ENCODE measurements around the gene DNAH2. TPM values are rescaled to one million over a fixed set of nuclear protein-coding genes. Genes with fewer than 3 reads are reported as not detected.
A peak's percentile ranks its signal among the peaks of the same experiment; 100 is the strongest.

Gene DNAH2
- total RNA-seq, 1 experiment from 2014 or later = 0.15 TPM

GRCh38 chr17:7714721-7715594, 2.6 kb upstream of the DNAH2 start:
- no peak overlapping the region for H4K5ac ChIP-seq (ENCODE audit: insufficient read length, low read depth, low read length)
- H3K18ac ChIP-seq (ENCODE audit: insufficient read length, low read depth, low read length) = no peak overlapping the region
- no peak overlapping the region for H2BK5ac ChIP-seq (ENCODE audit: insufficient read length, low read length)
- H3K27me3 Mint-ChIP-seq (ENCODE audit: low read depth) = peaks cover 62% of the 10 kb centered on the region
- no peak overlapping the region for H4K8ac ChIP-seq (replicated peaks; ENCODE audit: insufficient read length, low read depth, low read length)
- H2BK12ac ChIP-seq (ENCODE audit: insufficient read length, low read depth, low read length) = no peak overlapping the region
- H3T11ph ChIP-seq (ENCODE audit: low read length) = no peak overlapping the region
- no peak for TF ChIP-seq CTCF (conservative IDR thresholded peaks at IDR 0.05)
- H3K9me3 ChIP-seq (ENCODE audit: control insufficient read depth, low read depth, low read length) = no peaks in the 10 kb centered on the region
- no peak overlapping the region for H2BK20ac ChIP-seq (ENCODE audit: low read depth, low read length, poor library complexity, severe bottlenecking)
- peaks cover 42 to 63% of the 10 kb centered on the region in 2 experiments for H3K4me1 Mint-ChIP-seq
- peaks cover 0 to 7% (median 0%) of the 10 kb centered on the region in 3 experiments; a peak in 3 of 7 replicates for H3K36me3 Mint-ChIP-seq (ENCODE audit: insufficient read depth in 1 of 3, low read depth in 3 of 3)
- no peaks in the 10 kb centered on the region for H4K20me1 ChIP-seq (ENCODE audit: control insufficient read depth, insufficient read depth, insufficient read length)
- H3K4me3 Mint-ChIP-seq = peak overlapping the region in 1 of 2 experiments; percentile 16; a peak in 2 of 5 replicates
- H2AK5ac ChIP-seq (ENCODE audit: insufficient read length, low read length) = no peak overlapping the region
- H3K27ac ChIP-seq (ENCODE audit: insufficient read length, low read depth, low read length) = no peak overlapping the region
- H4K91ac ChIP-seq (ENCODE audit: insufficient read length, low read depth, low read length) = no peak overlapping the region
- H3K14ac ChIP-seq (ENCODE audit: insufficient read depth, low read length) = no peak overlapping the region
- no peak overlapping the region for H3K9ac ChIP-seq (ENCODE audit: extremely low read depth, insufficient read length, low read length)
- H3K27ac Mint-ChIP-seq = no peak overlapping the region
- no peak overlapping the region for H3K4ac ChIP-seq (ENCODE audit: low read depth, low read length)
- H3K23me2 ChIP-seq (ENCODE audit: insufficient read length, low read depth, low read length, poor library complexity, severe bottlenecking) = peaks cover 8% of the 10 kb centered on the region
- H3K56ac ChIP-seq (ENCODE audit: insufficient read length, low read depth, low read length) = no peak overlapping the region
- H2AFZ ChIP-seq (ENCODE audit: low read length) = no peak overlapping the region
- no peak overlapping the region for H2BK120ac ChIP-seq (ENCODE audit: low read depth, low read length, poor library complexity, severe bottlenecking)
- no peak overlapping the region for H3K23ac ChIP-seq (ENCODE audit: insufficient read length, low read depth, low read length)
- H3K79me2 ChIP-seq (ENCODE audit: insufficient read depth, low read length) = no peaks in the 10 kb centered on the region
- H3K4me2 ChIP-seq (ENCODE audit: insufficient read depth, insufficient read length, low read length) = no peak overlapping the region
- no peaks in the 10 kb centered on the region for H3K9me3 Mint-ChIP-seq
- H3K79me1 ChIP-seq (ENCODE audit: insufficient read depth, low read depth, low read length, poor library complexity, severe bottlenecking) = no peaks in the 10 kb centered on the region
- no CpG with 5 or more reads among the region's 10 CpGs for WGBS (ENCODE audit: extremely low coverage, insufficient read length, low lambda C conversion rate)
- no peak overlapping the region for H2BK15ac ChIP-seq (ENCODE audit: low read depth, low read length)
- H3K27me3 ChIP-seq (ENCODE audit: insufficient read depth, low read length) = no peaks in the 10 kb centered on the region; the same call in 1 of the 2 replicates
- H3K4me1 ChIP-seq (ENCODE audit: insufficient read depth, low read length) = peaks cover 3% of the 10 kb centered on the region
- no peak for DNase-seq
